Bronchial epithelial cell (primary cell): ENCODE results near the gene HHIPL2. TPM values are rescaled to one million over a fixed set of nuclear protein-coding genes. Genes with fewer than 3 reads are reported as not detected.

ENCODE experiments used
- DNase-seq: peaks from one replicate; pipeline ENCODE4 v3.0.0-alpha.2; 2010; ENCODE audit warnings: low read depth
- FAIRE-seq: peaks from 2 replicates; lab custom pipeline; 2011; peaks lifted over from hg19 to GRCh38; lab: Jason Lieb, UNC
- H3K27me3 ChIP-seq: 2 replicates; pipeline ENCODE4 v1.5.1; 2011; ENCODE audit warnings: low read length; ENCODE audit not compliant: control insufficient read depth, insufficient read depth
- H3K36me3 ChIP-seq: 2 replicates; pipeline ENCODE4 v1.5.1; 2011; ENCODE audit warnings: low read length; ENCODE audit not compliant: control insufficient read depth, insufficient read depth
- H3K4me3 ChIP-seq: 2 replicates; pipeline ENCODE4 v1.5.1; 2011; ENCODE audit warnings: mild to moderate bottlenecking, low read depth, low read length, control low read depth
- CTCF ChIP-seq: IDR thresholded peaks from 2 replicates; pipeline ENCODE4 v1.5.1; 2011; ENCODE audit warnings: mild to moderate bottlenecking, moderate library complexity, low read length, control low read depth, inconsistent platforms; ENCODE audit not compliant: insufficient read depth, severe bottlenecking
- total RNA-seq: library from RNA; depleted of rRNA; stranded (reverse); fragments of >200 nt; gene quantifications from 2 replicates; pipeline ENCODE4 v1.2.1, GENCODE V29; 2014

Gene HHIPL2
- total RNA-seq, 1 donor from 2014 or later, result under 0.01 TPM

GRCh38 chr1:222547260-222547614 is 667 bp downstream of the HHIPL2 start:
- Histone ChIP-seq H3K36me3 (no peaks in the 10 kb centered on the region), H3K4me3 (no peak overlapping the region), H3K27me3 (peaks cover 3% of the 10 kb centered on the region)
- DNase-seq (no peak), FAIRE-seq (no peak)
- TF ChIP-seq CTCF, result no peak

- Histone ChIP-seq H3K4me3 (no peak overlapping the region), H3K27me3 (peaks cover 3% of the 10 kb centered on the region), H3K36me3 (no peaks in the 10 kb centered on the region)
- no peak for TF ChIP-seq CTCF
- FAIRE-seq, result no peak
- DNase-seq, result peak; percentile 85
Observed at GRCh38 chr1:222546548-222547259, 1.2 kb downstream of the HHIPL2 start.

- DNase-seq, result no peak
- peaks cover 3% of the 10 kb centered on the region for H3K27me3 ChIP-seq
- TF ChIP-seq CTCF, result no peak
- H3K36me3 ChIP-seq, result no peaks in the 10 kb centered on the region
- no peak for FAIRE-seq
- H3K4me3 ChIP-seq, result no peak overlapping the region
Observed at GRCh38 chr1:222546091-222546490, 1.8 kb downstream of the HHIPL2 start.

GRCh38 chr1:222543817-222544216 is 4.1 kb downstream of the HHIPL2 start:
- peaks cover 3% of the 10 kb centered on the region for H3K27me3 ChIP-seq
- no peaks in the 10 kb centered on the region for H3K36me3 ChIP-seq
- no peak overlapping the region for H3K4me3 ChIP-seq
- no peak for FAIRE-seq
- DNase-seq, result no peak
- no peak for TF ChIP-seq CTCF

- TF ChIP-seq CTCF, result no peak
- Histone ChIP-seq H3K36me3 (no peaks in the 10 kb centered on the region), H3K4me3 (no peak overlapping the region), H3K27me3 (peaks cover 3% of the 10 kb centered on the region)
- FAIRE-seq, result no peak
- DNase-seq, result no peak
Observed at GRCh38 chr1:222540598-222540995, 7.3 kb downstream of the HHIPL2 start.
